GM21737 (cell line): ENCODE measurements around the gene TBC1D16.

ENCODE experiments used
- ATAC-seq: cut with Tn5 transposase; IDR thresholded peaks from one replicate; pipeline ENCODE4 v1.9.1; 2021; ENCODE audit warnings: mild to moderate bottlenecking, moderate library complexity; ENCODE audit not compliant: unreplicated experiment

Gene TBC1D16

GRCh38 chr17:79929257-79930061 lies 106.2 kb downstream of the TBC1D16 start:
- no peak for ATAC-seq

- ATAC-seq: no peak
These were observed 107.0 kb downstream of the TBC1D16 start for GRCh38 chr17:79928502-79929256.

DNA sequence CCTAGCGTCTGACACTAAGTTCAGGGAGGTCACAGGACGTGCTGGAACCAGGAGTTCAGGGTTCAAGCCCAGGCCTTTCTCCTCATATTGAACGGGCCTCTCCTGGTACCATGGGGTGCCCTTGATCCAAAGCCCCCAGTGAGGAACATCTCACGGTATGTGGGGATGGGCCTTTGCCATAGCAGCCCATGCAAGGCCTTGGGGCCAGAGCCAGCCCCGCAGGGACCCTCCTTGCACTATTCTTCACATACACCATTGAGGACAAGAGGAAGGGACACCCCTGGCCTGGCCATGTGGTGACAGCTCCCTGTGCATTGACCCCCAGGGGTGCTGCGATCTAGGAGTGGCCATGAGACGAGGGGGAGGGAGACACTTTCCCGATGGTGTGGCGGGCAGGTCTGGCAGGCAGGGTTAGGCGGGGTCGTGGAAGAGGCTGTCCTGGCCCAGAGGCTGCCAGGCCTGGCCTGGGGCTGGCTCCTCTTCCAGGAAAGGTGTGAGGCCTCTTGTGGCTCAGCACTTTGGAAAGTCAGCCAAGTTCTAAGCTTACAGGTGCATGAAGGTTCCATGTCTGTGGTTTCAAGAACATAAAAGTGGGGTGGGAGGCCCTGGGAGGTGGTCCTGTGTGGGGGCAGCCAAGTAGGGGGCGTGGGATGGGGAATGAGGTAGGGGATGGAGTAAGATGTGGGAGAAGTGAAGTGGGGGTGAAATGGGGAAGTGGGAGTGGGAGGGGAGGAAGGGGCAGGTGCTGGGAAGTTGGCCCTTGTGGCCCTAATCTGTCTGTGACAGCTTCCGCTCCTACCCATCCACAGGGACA lies 107.8 kb downstream of the TBC1D16 start:
- ATAC-seq: no peak

DNA sequence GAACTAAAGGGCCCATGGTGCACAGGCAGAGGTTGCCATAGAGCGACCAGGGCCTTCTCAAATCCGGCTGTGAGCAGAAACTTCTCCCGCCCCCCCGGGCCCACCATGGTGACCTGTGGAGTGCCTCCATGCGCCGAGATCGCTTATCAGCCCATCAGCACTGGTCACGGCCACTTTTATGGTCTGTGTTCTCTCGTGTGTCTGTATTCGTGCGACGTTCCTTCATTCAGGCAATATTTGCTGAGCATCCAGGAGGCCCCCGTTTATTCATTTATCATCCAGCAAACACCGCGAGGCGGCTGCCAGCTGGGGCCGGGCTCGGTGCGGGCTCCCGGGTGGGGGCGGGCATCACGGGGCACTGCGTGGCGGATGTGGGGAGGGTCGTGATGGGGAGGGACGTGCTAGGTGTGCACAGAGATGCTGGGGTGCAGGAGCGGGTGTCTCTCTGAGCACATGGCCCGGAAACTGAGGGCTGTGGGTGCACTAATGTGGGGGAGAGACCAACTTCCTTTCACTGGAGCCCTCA lies 108.5 kb downstream of the TBC1D16 start:
- ATAC-seq: no peak

- no peak for ATAC-seq
These were observed 109.0 kb downstream of the TBC1D16 start for GRCh38 chr17:79926605-79927135.

DNA sequence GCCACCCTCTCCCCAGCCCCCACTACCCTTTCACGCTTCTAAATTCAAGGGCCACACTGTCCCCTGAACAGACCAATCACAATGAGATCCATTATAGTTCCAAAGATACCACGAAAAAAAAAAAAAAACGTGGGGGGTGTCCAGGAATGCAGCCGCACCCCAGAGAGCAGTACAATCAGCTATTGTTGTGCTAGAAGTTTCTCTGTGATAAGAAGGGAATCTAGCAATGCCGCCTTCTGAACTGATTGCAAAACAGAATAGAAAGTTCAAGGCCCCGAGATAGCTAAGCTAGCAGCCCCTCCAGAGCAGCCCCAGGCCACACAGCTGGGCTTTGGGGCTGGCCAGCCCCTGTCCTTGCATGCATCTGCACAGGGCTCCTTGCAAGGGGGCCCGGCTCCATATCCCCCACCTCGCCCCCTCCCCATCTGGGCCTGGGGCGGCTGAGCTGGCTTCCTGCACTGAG lies 109.5 kb downstream of the TBC1D16 start:
- no peak for ATAC-seq

DNA sequence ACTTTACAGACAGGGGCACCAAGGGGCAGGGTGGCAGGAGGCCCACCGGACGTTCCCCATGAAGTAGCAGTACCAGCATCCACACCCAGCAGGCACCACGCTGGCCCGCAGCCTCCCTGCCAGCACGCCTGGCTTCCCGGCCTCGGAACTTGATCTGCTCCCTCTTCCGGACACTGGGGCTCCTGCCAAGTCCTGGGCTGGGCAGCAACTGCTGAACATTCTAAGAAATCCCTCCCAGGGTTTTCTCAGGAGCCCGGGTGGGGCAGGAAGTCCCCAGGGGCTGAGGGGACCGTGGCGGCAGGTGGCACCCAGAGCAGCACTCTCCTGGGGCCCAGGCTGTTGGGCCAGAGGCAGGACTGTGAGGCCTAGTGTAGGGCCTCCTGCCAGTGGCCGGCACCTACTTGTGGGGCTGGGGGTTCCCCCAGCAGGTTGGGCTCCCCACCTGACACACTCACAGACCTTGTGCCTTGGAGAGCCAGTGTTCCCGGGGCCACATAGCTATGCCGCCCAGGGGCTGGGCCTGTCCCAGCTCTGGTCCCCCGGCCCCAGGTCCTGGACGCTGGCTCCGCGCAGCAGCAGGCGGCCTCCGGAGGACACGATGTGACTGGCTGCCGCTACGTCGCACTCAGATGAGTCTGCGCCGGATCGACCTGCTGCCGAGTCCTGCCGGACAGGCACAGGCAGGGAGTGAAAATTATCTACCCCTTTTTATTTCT lies 110.3 kb downstream of the TBC1D16 start:
- no peak for ATAC-seq

GRCh38 chr17:79924639-79924976 lies 111.1 kb downstream of the TBC1D16 start:
- ATAC-seq: no peak

DNA sequence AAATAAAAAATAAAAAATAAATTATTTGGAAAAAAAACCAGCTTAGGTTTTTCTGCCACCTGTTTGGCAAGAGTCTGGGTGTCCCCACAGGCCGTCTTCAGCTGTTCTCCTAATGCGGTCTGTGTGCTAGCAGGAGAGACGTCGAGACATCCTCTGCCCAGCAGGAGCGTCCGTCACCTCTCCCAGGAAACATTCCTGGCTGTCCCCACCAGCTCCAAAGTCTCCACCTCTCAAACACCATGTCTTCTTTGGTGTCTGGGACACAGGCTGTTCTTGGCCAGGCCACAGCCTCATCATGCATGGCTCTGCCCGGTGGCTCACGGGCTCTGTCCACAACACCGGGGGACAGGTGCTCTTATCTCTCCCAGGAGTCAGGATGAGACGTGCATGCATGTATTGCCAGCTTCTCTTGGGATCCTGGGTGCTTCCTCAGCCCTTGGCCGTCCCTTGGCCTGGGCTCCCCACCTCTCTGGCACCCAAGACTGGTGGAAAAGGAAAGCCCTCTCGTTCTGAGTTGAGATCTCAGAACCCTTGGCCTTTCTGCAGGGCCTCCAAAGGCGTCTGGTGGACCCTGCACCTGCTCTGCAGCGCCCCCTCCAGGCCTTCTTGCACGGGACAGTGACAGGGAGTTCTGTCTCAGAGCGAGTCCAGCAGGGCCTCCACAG lies 111.6 kb downstream of the TBC1D16 start:
- no peak for ATAC-seq

- no peak for ATAC-seq
These were observed 112.9 kb downstream of the TBC1D16 start for GRCh38 chr17:79922798-79923197.

- no peak for ATAC-seq
These were observed 113.5 kb downstream of the TBC1D16 start for GRCh38 chr17:79922116-79922601.

DNA sequence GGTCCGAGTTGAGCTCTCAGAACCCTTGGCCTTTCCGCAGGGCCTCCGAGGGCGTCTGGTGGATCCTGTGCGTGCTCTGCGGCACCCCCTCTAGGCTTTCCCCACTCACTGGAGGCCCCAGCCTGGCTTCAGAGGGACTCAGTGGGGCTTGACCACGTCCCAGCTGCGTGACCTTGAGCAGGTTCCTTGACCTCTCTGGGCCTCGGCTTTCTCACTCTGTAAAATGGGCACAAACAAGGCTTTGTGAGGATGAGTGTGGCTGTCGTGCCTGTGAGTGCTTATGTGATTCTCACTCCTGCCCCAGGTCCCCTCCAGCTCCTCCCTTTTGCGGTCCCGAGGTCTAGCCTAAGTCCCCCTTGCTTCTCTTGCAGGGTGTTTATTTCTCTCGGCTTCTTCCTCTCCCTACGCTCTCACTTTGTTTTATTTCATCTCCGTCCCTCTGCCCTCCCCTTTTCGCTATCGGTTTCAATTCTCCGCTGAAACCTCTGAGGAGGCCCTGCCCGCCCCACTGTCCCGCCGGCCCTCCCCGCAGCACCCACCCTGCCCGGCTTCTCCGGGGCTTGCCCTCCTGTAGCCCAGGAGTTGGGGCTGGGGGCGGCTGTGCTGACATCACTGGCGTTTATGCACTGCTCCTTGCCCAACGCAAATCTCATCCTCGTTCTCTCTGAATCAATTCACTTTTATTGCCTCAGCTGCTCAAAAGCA lies 114.1 kb downstream of the TBC1D16 start:
- no peak for ATAC-seq

DNA sequence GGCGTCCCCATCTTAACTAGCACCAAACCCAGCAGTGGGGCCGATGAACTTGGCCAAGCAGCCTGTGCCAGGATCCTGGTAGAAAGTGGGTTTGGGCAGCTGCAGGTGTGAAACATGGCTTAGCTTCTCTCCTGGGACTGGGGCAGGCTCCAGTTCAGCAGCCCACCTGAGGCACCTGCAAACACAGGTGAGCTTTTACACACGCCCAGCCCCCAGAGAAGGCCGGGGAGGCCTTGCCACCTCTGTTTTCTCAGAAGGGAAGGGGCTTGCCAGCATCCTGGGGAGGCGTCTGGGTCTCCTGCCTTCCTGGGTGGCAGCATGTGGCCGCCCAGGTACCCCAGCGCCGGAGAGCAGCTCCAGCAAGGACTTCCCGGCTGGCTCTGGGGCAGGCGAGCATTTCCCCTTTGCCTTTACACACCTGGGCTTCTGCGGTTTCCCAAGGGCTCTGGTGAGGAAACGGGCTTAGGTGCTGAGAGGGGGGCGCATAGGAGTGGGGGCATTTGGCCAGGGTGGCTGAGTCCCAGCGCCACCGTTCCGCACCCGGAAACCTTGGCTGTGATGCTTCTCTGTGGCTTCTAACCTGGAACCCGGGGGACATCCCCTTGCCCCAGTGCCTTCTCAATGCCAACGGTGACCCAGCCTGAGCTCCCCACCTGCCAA lies 114.8 kb downstream of the TBC1D16 start:
- no peak for ATAC-seq

- ATAC-seq: no peak
These were observed 115.6 kb downstream of the TBC1D16 start for GRCh38 chr17:79919862-79920720.

GRCh38 chr17:79919164-79919585 lies 116.5 kb downstream of the TBC1D16 start:
- ATAC-seq: no peak

DNA sequence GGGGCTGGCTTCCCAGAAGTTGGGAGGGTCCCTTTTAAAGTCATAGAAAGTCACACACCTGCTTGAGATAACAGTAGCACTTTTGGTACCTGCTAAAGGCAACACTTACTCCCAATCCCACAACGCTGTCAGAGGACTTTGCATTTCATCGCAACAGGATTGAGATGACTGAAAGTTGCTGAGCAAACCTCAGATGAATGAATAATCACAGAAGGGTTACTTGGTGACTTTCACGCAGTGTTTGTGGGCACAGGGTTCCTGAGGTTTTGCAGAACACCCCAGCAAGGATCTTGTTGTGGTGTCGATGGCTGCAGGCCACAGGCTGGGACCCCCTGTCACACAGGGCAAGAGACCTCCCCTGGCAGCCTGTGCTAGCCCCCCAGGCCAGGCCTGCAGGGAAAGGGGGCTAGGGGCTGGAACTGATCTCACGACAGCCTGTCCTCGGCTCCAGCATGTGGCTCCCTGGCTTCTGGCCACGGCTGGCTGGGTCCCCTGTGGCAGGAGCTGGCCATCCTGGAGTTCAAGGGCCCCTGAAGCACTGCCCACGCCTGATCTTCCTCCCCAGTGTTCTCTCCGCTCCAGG lies 117.0 kb downstream of the TBC1D16 start:
- no peak for ATAC-seq

GRCh38 chr17:79917902-79918484 lies 117.7 kb downstream of the TBC1D16 start:
- ATAC-seq: no peak
